IPS-15b (cell line): ENCODE results near the gene CCDC24.

Experiments used
- H3K27me3 ChIP-seq: one replicate; pipeline ENCODE4 v1.6.1; 2013; ENCODE audit warnings: low read length; ENCODE audit not compliant: control insufficient read depth, insufficient read depth
- H3K36me3 ChIP-seq: one replicate; pipeline ENCODE4 v1.6.1; 2013; ENCODE audit warnings: low read length; ENCODE audit not compliant: control insufficient read depth, insufficient read depth
- H3K4me1 ChIP-seq: one replicate; pipeline ENCODE4 v1.6.1; 2013; ENCODE audit warnings: mild to moderate bottlenecking, low read length; ENCODE audit not compliant: control insufficient read depth, insufficient read depth
- H3K4me3 ChIP-seq: one replicate; pipeline ENCODE4 v1.5.1; 2013; ENCODE audit warnings: low read depth, low read length
- H3K9ac ChIP-seq: one replicate; pipeline ENCODE4 v1.6.1; 2013; ENCODE audit warnings: low read depth, mild to moderate bottlenecking, low read length
- H3K9me3 ChIP-seq: one replicate; pipeline ENCODE4 v1.6.1; 2013; ENCODE audit warnings: mild to moderate bottlenecking, low read length; ENCODE audit not compliant: control insufficient read depth, insufficient read depth

Gene CCDC24

GRCh38 chr1:43969416-43969745, 22.0 kb upstream of the CCDC24 start:
- Histone ChIP-seq H3K36me3 (peaks cover 15% of the 10 kb centered on the region), H3K9me3 (no peaks in the 10 kb centered on the region), H3K9ac (no peak overlapping the region), H3K27me3 (no peaks in the 10 kb centered on the region), H3K4me1 (peaks cover 3% of the 10 kb centered on the region), H3K4me3 (peak overlapping the region; percentile 48)

GRCh38 chr1:43969746-43970466, 21.5 kb upstream of the CCDC24 start, which contains the start of gene DPH2:
Gene DPH2, plus strand, starts transcription at chr1:43970010. Its CDS starts 166 bp downstream, at chr1:43970176.
- no peaks in the 10 kb centered on the region for H3K9me3 ChIP-seq
- peak within 1 kb of the TSS; percentile 99 for H3K4me3 ChIP-seq
- peaks cover 3% of the 10 kb centered on the region for H3K4me1 ChIP-seq

GRCh38 chr1:43970502-43970901, 20.9 kb upstream of the CCDC24 start:
- Histone ChIP-seq H3K4me1 (peaks cover 3% of the 10 kb centered on the region), H3K36me3 (peaks cover 15% of the 10 kb centered on the region), H3K9me3 (no peaks in the 10 kb centered on the region), H3K4me3 (peak overlapping the region; percentile 99), H3K27me3 (no peaks in the 10 kb centered on the region), H3K9ac (peak overlapping the region; percentile 92)

More at GRCh38 chr1:43969746-43970466, 21.5 kb upstream of the CCDC24 start, which contains the start of gene DPH2:
- peaks cover 15% of the 10 kb centered on the region for H3K36me3 ChIP-seq
- H3K27me3 ChIP-seq, result no peaks in the 10 kb centered on the region
- H3K9ac ChIP-seq, result peak within 1 kb of the TSS; percentile 92

- Histone ChIP-seq H3K36me3 (peaks cover 15% of the 10 kb centered on the region), H3K9ac (no peak overlapping the region), H3K9me3 (no peaks in the 10 kb centered on the region), H3K4me3 (peak overlapping the region; percentile 99), H3K4me1 (peaks cover 3% of the 10 kb centered on the region), H3K27me3 (no peaks in the 10 kb centered on the region)
Observed at GRCh38 chr1:43970911-43971310, 20.5 kb upstream of the CCDC24 start.

- no peak overlapping the region for H3K4me3 ChIP-seq
- H3K9ac ChIP-seq, result no peak overlapping the region
- no peaks in the 10 kb centered on the region for H3K27me3 ChIP-seq
- H3K4me1 ChIP-seq, result peaks cover 3% of the 10 kb centered on the region
- H3K9me3 ChIP-seq, result no peaks in the 10 kb centered on the region
- peaks cover 19% of the 10 kb centered on the region for H3K36me3 ChIP-seq
Observed at GRCh38 chr1:43971336-43971980, 19.9 kb upstream of the CCDC24 start.

GRCh38 chr1:43973981-43974442, 17.4 kb upstream of the CCDC24 start:
- peak overlapping the region; percentile 81 for H3K9ac ChIP-seq
- H3K27me3 ChIP-seq, result no peaks in the 10 kb centered on the region
- peak overlapping the region; percentile 92 for H3K4me3 ChIP-seq
- H3K9me3 ChIP-seq, result no peaks in the 10 kb centered on the region
- H3K4me1 ChIP-seq, result peaks cover 3% of the 10 kb centered on the region
- peaks cover 28% of the 10 kb centered on the region for H3K36me3 ChIP-seq

- Histone ChIP-seq H3K4me3 (peak within 1 kb of the TSS; percentile 92), H3K9ac (peak within 1 kb of the TSS; percentile 81), H3K36me3 (peaks cover 28% of the 10 kb centered on the region), H3K9me3 (no peaks in the 10 kb centered on the region), H3K4me1 (peaks cover 3% of the 10 kb centered on the region), H3K27me3 (no peaks in the 10 kb centered on the region)
Observed at GRCh38 chr1:43974443-43975248, 16.8 kb upstream of the CCDC24 start, which contains the start of gene ATP6V0B. Gene ATP6V0B, plus strand, starts transcription at chr1:43974960. Its CDS starts 81 bp downstream, at chr1:43975041.

- H3K9ac ChIP-seq, result peak overlapping the region; percentile 81
- H3K4me3 ChIP-seq, result peak overlapping the region; percentile 92
- peaks cover 9% of the 10 kb centered on the region for H3K4me1 ChIP-seq
- peaks cover 28% of the 10 kb centered on the region for H3K36me3 ChIP-seq
- H3K9me3 ChIP-seq, result no peaks in the 10 kb centered on the region
- no peaks in the 10 kb centered on the region for H3K27me3 ChIP-seq
Observed at GRCh38 chr1:43975249-43975961, 16.0 kb upstream of the CCDC24 start.

- Histone ChIP-seq H3K36me3 (peaks cover 28% of the 10 kb centered on the region), H3K9ac (no peak overlapping the region)
Observed at GRCh38 chr1:43976045-43976444, 15.4 kb upstream of the CCDC24 start.

GRCh38 chr1:43976890-43977289, 14.5 kb upstream of the CCDC24 start:
- no peak overlapping the region for H3K9ac ChIP-seq
- no peaks in the 10 kb centered on the region for H3K9me3 ChIP-seq
- H3K27me3 ChIP-seq, result no peaks in the 10 kb centered on the region
- H3K4me1 ChIP-seq, result peaks cover 11% of the 10 kb centered on the region
- no peak overlapping the region for H3K4me3 ChIP-seq
- peaks cover 29% of the 10 kb centered on the region for H3K36me3 ChIP-seq

More at GRCh38 chr1:43976045-43976444, 15.4 kb upstream of the CCDC24 start:
- no peaks in the 10 kb centered on the region for H3K9me3 ChIP-seq
- H3K27me3 ChIP-seq, result no peaks in the 10 kb centered on the region
- peak overlapping the region; percentile 92 for H3K4me3 ChIP-seq
- H3K4me1 ChIP-seq, result peaks cover 11% of the 10 kb centered on the region
